Hindlimb muscle (tissue), 1 donor: ENCODE results near the gene DCUN1D2. TPM values are rescaled to one million over a fixed set of nuclear protein-coding genes. Genes with fewer than 3 reads are reported as not detected.
"Not testable (repeated sequence)": the region's sequence is repeated elsewhere in the genome, so short reads cannot be mapped to it uniquely, and the experiment has no call there.

Source experiments
- DNase-seq: peaks from one replicate; pipeline ENCODE4 v3.0.0-alpha.2; 2013
- polyA plus RNA-seq: library from polyadenylated mRNA; unstranded; fragments of 120-200 nt; gene quantifications from one replicate; pipeline ENCODE4 v1.2.1, GENCODE V29; 2013; ENCODE audit not compliant: insufficient read length

DCUN1D2 gene
- polyA plus RNA-seq, 1 donor: 19.5 TPM

DNA sequence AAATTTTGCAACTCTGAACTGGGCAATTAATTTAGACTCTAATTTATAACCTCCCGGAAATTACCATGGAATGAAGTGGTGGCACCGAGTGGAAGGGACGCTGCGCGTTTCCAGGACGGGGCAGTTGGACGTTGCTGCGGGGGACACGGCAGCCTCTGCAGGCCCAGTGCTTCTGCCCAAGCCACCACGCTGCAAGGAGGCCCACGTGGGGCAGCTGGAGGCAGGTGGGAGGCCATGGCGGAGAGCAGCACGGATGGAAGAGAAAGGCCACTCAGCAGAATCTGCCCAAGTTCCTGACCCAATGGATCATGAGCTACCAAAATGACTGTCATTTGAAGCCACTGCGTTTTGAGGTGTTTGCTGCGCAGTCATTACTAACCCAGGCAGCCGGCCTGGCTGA, 26.0 kb downstream of the DCUN1D2 start:
- no peak for DNase-seq

DNA sequence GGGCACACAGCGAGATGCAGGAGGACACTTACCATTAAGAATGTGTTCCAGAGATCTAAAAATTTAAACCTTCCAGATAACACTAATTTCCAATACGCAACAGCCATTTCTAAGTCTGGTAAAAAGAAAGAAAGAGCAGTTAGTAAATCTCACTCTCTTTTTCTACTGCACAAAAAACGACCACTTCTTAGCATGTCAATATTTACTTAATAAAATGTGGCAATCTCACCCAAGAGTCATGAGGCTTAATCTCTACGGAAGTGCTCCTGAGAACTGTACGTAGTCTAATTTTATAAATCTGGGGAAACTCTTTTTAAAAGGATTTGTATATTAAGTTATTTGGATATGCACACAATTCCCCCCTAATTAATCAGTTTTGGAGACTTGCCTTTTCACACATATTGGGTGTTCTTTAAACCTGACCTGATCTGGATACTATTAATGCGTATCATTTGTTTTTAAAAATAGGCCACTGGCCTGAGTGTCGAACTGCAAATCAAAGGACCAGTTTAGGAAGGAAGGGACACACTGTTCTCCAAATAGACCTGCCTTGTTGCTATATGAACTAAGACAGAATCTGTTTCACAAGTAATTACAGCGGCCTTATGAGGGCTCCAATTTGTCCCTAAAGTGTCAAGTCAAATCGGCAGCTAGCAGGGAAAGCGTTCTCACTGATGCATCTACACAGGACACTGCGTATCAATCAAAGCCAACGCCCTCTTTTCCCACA, 29.3 kb downstream of the DCUN1D2 start:
- DNase-seq: no peak

DNA sequence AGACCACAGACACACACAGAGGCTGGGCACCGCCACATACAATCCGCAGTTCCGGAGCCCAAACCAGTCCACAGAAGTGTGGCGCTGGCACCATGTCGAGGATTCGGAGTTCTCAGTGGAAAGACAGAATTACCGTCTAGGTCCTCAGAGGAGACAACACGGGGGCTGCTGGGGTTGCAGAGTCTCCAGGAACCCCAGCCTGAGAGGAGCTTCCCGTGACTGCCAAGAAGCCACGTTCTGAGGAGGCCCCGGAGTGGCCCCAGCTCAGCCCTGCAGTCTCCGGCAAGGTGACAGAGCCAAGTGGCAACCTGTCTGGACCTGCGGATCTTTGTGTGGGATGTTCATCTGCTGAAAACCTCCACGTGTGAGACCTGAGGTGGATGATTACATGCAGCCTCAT, 29.9 kb downstream of the DCUN1D2 start:
- no peak for DNase-seq

DNA sequence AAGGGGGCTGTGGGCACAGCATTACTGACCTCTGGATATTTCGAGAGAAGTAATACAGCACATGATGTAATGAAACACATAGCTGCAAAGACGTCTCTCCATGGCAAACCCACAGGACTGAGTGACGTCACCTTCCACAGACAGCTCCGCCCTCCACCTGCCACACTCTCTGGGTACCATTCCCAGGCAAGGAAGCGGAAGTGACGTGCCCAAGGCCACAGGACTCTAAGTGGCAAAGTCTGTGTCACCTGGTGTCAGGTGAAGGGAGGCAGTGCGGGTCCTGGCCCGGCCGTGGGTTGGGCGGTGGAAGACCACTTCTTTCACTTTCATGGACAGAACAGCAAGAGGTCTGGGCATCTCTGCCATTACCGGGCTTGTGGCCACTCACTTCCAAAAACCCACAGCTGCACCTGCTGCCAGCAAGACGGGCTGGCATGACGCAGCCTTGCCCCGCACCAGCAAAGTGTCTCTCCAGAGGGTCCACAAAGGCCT, 30.4 kb downstream of the DCUN1D2 start:
- DNase-seq: no peak

DNA sequence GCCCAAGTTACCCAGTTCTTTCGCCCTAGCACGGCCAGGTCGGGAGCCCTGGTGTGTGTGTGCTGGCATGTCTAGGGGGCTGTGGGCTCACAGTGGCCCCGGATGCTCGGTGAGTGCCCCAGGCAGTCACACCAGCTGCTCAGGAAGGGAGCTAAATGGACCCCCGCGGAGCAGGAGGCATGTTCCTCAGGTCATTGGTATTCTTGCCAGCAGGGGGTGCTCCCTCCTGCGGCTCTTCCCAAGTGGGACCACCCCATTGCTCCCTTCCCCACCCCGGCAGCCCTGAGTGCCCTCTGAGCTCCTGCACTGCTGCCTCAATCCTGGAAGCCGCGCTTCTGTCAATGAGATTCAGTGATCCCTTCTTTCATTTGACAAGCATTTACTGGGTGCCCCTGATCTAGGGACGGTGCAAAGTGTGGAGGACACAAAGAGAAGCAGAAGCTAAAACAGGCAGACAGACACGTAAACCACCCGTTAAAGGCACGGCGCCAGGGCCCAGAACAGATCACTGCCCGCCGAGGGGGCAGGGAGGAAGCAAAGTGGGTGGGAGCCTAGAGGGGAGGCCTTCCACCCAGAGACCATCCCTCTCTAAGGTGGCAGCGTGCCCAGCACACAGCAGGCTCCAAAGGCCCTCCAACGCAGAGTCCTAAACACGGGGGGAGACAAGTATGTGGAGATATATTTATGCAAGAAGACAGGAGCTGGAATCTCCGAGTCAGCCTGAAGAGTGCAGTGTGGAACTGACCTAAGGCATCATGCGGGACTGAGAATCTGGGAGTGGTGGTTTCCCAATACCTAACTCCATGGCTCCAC, 32.1 kb downstream of the DCUN1D2 start:
- no peak for DNase-seq

DNA sequence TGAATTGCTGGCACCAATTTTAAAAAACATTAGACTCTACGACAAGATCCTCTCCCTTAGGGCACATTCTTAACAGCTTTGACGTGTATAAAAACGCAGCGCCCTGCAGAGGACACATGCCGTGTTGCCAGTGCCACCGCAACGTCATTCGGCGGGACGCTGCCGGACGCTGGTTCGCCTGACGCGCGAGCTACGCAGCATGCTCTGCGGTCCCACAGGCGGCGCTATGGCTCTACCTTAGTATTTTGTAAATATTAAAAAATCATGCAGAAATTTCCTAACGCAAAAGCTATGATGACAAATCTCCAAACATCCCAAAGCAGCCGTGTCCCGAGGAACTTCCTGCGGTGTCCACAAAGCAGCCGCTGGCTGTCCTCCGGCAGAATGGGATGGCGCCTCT, 33.0 kb downstream of the DCUN1D2 start:
- DNase-seq: no peak

DNA sequence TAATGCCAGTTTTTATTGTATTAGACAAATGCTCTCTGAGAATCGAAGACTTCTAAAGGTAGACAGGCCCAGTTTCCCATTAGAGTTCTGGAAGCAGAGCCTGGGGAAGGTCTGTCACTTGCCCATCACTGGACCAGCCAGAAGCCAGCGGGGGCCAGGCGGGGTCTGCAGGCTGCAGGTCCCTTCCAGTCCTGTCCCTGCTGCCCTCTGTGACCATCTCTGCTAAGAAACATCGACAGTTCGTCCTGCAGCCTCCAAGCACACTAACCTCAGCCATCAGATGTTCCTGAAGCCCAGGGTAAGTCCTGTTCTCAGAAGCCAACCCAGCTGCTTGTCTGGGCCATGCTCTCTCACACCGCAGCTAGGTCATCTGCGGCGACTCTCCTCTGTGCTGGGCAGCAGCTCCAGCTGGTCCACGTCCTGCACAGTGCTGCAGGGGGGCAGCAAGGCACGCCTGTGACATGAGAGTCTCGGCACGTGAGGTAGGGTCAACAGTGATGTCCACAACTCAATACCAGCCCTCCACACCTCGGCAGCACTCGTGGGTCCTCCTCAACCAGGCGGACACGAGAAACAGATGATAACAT, 34.3 kb downstream of the DCUN1D2 start:
- DNase-seq: no peak

DNA sequence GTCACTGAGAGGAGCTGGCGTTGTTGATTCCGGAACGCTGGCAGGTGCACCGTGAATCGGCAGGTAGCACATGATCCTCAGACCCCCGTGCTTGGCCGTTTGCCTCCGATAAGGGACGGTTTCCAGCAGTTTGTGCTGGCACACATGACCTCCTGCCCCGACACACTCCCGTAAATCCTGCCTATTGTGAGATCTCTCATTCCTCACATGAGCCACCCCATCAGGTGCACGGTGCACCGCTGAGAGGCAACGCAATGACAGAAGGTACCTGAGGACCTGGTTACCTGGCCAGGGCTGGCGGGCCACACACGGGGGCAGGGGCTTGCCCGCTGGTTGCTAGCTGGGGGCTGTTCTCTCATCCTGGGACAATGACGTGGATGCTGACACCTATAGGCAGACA, 35.1 kb downstream of the DCUN1D2 start:
- DNase-seq: no peak

DNA sequence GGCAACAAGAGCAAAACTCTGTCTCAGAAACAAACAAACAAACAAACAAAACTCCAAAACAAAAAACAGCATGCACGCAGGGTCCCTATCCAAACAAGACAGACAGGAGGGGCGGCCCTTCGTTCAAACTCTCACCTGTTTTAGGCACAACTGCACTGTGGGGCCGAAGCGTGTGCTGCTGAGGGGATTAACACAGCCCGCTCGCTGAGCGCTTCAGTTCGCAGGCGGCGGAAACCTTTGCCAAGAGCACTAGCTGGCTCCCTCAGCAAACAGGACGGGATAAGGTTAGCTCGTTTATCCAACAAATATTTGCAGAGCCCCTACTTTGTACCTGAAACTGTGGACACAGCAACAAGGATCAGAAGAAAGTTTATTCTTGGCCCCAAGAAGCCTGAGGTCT, 35.6 kb downstream of the DCUN1D2 start:
- DNase-seq: no peak

DNA sequence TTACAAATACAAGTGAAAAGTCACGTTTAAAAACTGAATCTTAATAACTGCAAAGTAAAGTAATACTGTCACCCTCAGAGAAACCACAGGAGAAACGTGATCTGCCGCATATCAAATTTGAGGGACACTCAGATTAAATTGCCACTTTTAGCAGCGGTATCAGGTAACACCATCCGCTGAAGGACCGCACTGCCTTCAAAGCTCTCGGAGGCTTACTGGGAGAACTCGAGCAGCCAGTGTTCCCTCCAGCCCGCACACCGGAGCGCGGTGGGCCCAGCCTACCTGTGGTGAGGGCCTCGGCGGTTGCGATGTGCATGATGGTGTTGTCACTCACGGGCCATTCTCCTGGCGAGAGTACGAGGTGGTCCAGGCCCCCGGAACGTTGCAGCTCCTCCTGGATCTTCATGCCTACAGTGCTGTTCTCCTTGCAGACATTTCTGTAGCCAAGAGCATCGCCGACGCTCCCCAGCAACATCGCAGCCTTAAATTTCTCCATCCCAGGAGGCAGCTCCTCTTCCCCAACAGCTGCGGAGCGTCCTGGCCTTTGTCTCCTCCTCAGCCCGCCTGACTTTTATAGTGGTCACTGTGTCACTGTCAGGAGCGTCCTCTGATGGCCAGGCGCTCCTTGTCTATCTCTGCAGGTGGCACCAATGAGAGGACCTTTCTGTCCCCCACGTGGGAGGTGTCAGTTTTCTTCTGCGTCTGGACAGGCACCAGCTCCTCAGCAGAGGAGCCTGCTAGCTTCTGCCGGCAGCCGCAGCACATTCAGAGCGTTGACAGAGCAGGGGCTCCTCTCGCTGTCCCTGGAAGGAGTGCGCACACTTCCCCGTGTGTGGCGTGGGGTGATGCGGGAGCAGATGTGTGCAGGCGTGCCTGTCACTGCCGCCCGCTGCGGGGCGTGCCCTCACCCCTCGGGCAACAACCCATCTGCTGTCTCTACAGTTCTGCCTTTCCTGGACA, 37.3 kb downstream of the DCUN1D2 start, which contains the start of gene ADPRHL1:
Gene ADPRHL1, minus strand, starts transcription at position 547 of the 960 bp plus-strand sequence. Its CDS starts 51 bp downstream, at position 496.
- peak; percentile 19 for DNase-seq

DNA sequence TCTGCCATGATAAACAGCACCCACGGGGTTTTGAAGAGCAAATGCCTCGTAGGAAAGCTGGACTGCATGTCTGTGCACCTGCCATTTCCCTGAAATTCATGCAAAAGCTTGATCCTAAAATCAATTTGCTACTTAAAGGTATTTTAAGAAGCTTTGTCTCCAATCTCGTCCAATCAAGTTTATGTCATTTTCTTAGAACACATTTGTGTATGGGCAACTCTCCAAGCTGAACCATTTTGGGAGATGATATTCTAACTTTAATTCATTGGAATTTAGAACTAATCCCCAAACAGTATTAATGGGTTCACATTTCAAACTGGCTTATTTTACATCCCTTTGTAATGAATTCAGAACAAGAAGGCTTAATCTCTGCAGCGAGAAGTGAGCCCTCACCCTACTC, 38.0 kb downstream of the DCUN1D2 start:
- no peak for DNase-seq

DNA sequence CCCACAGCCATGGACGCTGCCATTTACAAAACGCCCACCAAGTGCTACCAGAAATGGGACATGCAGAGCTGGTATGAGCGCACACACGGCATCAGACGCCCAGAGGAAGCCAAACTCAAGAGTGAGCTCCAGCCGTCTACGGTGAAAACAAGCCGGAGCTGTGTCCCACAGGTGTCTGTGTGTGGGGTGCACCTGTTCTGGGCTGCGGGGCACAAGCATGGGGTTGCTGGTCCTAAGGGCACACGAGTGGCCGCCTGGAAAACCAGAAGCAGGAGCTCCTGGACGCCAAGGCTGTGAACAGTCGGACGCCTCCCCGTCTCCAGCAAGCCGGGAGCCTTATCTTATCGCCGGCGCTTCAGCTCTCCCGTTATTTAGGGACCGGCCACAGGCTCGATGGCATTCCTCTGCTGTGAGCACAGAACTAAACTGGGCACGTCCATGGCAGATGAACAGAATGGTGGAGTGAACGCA, 38.5 kb downstream of the DCUN1D2 start:
- no peak for DNase-seq

DNA sequence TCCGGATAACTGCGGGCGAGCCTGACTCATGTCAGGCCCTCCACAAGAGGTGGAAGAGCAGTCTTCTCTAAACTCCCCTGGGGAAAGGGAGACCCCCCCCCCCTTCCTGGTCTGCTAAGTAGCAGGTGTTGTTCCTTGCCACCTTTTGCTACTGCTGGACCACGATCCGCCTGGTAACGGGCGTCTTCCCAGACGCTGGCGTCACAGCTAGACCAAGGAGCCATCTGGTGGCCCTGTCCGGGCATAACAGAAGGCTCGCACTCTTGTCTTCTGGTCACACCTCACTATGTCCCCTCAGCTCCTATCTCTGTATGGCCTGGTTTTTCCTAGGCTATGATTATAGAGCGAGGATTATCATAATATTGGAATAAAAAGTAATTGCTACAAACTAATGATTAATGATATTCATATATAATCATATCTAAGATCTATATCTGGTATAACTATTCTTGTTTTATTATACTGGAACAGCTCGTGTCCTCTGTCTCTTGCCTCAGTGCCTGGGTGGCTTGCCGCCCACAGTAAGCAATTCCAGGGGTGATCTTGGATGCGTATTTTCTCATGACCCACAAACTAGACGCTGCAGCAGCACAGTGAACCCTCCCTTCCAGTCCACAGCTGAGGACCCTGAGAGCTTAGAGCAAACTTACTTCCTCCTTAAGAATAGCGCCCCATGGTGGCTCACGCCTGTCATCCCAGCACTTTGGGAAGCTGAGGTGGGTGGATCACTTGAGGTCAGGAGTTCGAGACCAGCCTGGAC, 39.5 kb downstream of the DCUN1D2 start:
- DNase-seq: not testable (repeated sequence)

DNA sequence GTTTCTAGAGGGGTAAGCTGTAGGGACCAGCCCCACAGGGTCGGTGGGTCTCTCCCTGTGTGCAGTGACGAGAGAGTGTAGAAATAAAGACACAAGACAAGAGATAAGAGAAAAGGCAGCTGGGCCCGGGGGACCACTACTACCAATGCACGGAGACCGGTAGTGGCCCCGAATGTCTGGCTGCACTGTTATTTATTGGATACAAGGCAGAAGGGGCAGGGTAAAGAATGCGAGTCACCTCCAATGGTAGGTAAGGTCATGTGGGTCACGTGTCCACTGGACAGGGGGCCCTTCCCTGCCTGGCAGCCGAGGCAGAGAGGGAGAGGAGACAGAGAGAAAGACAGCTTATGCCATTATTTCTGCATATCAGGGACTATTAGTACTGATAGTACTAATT, 40.2 kb downstream of the DCUN1D2 start:
- not testable (repeated sequence) for DNase-seq

DNA sequence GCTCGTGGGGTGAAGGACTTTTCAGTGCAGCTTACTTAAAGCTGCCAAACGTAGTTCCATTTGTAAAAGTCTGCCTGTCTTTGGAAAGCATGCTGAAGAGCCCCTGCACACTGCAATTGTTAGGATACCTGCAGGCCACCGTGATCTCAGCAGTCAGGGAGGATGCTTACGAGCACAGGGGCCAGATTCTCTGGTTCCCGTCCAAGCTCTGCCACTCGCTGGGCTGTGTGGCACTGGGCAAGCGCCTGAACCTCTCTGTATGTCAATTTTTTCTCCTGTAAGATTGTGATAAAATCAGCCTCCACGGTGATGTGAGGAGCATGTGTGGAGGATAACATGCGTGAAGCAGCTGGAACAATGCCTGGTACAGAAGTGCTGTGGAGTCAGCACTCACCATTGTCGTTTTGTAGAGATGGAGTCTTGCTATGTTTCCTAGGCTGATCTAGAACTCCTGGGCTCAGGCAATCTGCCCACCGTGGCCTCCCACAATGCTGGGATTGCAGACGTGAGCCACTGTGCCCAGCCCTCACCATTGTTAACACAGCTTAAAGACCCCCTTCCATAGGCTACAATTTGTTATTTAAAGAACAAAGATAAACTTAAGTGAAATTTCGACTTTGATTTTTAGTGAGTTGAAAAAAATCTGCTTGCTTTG, 40.7 kb downstream of the DCUN1D2 start:
- no peak for DNase-seq

DNA sequence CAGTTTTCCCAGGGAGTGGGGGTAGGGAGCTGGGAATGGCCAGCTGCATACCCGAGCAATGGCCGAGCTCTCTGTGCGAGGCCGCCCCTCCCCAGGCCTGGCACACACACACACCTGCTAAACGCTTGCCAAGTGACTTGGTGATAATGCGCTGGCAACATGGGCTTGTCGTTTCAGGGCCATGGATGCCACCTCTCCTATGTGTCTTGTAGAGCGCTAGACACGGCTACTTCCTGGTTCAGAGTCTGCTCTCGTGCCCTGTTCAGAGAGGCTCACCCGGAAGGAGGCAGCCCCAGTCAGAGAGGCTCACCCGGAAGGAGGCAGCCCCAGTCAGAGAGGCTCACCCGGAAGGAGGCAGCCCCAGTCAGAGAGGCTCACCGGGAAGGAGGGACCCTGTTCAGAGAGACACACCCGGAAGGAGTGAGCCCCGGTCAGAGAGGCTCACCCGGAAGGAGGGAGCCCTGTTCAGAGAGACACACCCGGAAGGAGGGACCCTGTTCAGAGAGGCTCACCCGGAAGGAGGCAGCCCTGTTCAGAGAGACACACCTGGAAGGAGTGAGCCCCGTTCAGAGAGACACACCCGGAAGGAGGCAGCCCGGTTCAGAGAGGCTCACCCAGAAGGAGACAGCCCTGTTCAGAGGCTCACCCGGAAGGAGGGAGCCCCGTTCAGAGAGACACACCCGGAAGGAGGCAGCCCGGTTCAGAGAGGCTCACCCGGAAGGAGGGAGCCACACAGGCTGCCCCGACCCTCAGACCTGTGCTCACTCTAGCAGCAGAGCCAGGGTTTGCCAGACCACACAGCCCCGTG, 41.4 kb downstream of the DCUN1D2 start:
- DNase-seq: no peak

DNA sequence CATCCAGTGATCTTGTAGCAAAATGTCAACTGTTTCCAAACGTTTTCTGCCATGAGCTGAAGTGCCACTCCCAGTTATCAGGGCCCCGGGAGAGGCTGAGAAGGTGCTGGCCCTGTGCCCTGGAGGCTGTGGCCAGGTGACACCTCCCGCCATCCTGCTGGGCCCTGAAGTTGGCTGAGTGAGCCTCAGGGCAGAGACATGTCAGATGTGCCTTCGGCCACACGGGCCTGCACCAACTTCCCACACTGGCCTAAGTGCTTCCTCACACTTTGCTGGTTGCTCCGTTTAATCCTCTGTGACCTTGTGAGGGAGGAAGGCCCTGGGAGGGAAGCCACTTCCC, 42.0 kb downstream of the DCUN1D2 start:
- no peak for DNase-seq

DNA sequence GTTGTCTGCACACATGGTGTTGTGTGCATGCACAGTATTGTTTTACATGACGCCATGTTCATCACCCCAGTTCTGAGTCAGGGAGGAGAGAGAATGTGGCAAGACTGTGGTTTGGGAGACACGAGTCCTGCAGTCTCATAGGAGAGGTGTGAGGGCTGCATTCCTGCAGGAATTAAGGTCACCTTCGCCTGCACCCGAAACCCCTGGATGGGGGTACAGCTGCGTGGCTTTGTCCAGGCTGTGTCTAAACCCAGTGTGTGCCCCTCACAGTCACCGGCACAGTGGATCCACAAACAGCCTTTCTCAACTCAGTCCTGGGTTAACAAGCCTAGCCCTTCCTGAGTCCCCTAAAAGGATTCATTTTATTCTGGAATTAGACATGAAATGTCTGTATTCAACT, 42.9 kb downstream of the DCUN1D2 start:
- no peak for DNase-seq

DNA sequence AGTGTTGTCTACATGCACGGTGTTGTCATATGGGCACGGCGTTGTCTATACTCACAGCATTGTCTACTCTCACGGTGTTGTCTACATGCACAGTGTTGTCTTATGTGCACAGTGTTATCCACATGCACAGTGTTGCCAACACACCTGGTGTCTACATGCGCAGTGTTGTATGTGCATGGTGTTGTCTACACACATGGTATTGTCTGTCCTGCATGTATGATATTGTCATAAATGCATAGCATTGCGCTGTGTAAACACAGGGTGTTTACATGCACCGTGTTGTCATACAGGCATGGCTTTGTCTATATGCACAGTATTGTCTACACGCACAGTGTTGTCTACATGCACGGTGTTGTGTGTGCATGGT, 44.0 kb downstream of the DCUN1D2 start:
- no peak for DNase-seq
